Medulla oblongata (tissue), 1 donor: Measurements from ENCODE around the gene CCDC24.

Experiments
- DNase-seq: peaks from one replicate; pipeline ENCODE4 v3.0.0-alpha.2; 2015; ENCODE audit errors: extremely low spot score

Gene CCDC24

DNA sequence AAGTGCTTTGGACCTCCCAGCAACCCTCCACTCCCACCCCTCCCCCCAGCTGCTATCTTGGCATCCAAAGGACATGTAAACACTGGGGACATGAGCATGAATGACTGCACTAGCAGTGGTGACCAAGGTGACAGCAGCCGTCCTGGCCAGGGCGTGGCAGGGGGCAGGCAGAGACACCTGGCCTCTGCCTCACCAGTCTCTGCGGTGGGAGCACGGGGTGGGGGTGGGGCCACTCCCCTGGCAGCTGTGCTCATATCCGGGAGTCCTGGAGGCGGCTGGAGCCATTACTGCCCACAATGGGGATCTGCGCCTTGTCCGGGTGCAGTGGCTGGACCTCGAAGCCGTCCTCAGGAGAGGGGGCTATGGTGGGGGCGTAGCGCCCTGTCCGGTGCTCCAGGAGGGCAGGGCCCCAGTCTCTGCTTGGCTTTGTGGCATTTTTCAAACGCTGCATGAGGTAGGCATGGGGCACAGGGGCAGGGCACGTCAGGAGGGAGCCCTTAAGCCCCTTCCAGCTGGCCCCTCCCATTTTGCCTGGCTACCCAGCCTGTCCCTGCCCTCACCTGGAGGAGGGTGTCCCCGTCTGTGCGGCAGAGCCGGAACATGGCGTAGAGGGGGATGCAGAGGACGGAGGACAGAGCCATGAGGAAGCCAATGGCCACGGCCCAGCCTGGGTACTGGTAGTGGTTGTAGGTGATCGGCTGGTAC is 6.0 kb downstream of the CCDC24 start:
- DNase-seq = no peak

DNA sequence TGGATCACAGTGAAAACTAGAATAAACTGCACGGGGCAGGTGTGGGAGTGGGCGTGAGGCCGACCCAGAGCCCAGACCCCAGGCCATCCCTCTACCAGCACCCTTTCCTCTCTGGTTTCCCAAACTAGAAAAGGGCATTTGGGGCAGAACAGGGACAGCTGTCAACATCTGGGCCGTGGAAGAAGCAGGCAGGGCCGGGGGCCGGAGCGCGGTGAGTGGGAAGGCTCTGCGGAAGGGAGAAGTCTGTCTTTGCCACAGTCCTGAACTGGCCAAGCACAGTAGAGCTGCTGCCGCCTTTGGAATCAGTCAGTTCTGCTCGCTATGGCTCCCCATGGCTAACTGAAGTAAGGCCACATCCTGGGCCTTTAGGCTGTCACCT is 6.6 kb downstream of the CCDC24 start:
- DNase-seq = no peak

DNA sequence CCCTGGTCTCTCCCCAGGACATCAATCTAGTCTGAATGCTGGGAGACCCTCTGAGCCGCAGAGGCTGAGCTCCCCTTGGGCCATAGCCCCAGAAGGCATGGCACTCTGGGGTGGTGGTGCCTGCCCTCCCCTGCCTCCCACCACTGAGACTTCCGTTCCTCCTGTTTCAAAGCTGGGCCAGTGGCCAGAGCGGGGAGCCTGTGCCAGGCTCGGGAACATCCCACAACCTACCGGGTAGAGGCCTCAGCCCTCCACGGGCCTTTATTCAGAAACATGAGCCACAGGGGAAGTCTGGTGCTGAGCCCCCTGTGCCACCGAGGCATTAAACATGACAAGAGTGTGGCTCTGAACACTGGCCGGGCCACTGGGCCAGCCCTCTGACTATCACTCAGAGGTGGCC is 8.1 kb downstream of the CCDC24 start:
- peak; percentile 60 for DNase-seq

DNA sequence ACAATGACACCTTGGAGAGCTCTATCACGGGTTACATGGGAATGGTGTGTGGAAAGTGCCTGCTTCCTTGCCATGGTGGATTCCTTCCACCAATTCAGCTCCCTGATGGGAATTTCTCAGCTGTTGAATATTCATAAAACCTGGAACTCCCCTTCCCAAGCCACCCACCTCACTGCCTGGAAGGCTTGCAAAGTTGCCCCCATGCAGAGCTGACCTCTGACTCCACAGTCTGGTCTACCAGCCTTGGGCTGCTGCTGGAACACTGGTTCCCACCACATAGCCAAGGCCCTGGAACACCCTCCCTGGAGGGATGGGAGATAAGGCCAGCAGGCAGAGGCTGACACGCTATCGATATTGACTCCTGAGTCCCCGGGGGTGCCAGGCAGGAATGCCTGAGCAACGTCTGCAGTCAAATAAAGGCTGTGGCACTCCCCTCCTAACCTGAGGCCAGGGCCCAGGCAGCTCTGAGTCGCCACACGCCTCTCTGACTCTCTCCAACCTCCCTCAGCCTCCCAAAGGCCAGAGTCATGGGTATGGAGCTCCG is 8.8 kb downstream of the CCDC24 start:
- no peak for DNase-seq

DNA sequence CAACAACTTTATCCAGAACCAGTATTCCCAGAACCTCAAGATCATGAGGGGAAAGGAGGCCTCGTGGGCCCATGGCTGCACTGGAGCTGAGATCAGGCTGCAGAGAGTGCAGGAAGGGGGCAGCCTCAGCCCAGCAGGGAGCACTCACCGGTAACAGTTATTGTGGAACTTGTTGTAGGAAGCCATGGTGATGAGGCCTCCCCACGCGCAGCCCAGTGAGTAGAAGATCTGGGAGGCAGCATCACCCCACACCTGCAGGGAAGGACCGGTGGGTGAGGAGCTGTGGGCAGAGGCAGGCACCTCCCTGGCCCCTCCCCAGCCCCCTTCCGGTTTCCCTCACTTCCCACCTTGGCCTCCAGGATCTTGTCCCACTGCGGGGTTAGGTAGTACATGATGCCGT is 10.8 kb downstream of the CCDC24 start:
- DNase-seq = no peak

DNA sequence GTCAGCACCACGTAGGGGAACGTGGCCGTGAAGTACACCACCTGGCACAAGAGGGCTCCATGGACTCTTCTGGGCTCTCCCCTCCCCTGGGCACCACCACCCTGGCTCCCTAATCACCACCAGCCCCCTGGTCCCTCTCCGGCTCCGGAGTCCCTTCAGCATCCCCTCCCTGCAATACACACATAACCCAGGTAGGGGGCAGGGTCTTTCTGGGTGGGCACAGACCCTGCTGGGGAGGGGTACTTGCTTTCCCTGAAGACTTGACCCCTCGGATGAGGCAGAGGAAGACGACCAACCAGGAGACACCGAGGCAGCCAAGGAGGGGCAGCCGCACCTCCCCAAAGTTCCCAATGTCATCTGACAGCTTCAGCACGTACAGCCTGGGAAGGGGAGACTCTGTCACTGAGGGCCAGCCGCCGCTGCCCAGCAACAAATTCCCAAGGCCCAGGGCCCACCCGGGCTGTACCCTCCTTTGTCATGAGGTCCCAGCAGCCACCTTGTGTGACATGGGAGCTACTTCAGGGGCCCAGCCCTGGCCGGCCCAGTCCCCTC is 11.3 kb downstream of the CCDC24 start:
- DNase-seq = no peak

DNA sequence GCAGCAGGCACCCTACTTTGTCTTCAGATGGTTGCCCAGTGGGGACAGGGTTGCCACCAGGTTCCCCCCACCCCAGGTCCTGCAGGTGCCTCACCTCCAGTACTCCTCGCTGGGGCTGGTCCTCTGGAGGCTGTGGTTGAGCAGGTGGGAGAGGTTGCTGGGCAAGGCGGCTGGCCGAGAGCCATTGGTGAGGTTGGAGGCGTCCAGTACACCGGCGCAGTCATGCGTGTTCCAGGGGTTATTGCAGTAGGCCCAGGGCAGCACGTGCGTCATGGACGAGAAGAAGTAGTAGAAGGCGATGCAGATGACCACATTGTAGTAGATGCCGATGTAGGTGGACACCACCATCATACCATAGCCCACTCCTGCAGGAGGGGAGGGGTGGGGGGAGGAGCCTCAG is 16.9 kb downstream of the CCDC24 start:
- DNase-seq = no peak

DNA sequence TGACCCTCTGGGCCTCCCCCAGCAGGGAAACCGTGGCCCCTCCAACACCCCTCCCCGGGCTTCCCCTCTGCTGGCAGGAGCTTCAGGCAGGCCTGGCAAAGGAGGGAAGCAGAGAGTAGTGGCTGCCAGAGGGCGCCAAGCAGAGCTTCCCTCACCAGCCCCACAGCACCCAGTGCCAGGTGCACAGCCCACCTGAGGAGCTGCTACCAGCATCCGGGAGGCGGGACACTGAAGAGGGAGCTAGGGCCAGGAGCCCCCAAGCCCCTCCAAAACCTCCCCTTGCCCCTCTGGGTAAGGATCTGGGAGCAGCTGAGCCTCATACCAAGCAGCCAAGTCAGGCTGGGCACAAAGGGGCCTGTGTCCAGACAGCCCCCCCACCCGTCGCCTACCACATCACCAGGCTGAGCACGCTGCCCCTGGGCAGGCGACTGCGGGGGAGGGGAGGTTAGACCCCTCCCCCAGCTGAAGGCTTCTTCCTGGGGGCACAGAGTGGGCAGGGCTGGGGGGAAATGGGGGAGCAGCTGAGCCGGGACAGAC is 19.6 kb downstream of the CCDC24 start:
- DNase-seq = peak; percentile 92

DNA sequence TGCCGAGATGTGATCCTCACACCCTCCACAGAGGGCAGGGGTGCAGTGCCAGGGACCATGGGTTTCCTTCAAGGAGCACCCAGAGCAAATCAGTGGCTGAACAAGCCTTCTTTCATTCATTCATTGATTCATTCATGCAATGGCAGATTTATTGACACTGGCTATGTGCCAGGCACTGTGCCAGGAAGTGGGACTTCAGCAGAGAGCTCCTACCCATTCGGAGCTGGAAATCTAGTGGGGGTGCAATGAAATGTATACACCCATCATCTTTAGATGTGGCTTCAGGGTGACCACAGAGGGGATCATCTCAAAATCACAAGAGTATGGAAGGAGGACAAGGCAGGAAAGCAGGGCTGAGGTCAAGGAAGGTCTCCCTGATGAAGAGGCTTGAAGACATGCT is 21.0 kb downstream of the CCDC24 start:
- DNase-seq = peak; percentile 55

DNA sequence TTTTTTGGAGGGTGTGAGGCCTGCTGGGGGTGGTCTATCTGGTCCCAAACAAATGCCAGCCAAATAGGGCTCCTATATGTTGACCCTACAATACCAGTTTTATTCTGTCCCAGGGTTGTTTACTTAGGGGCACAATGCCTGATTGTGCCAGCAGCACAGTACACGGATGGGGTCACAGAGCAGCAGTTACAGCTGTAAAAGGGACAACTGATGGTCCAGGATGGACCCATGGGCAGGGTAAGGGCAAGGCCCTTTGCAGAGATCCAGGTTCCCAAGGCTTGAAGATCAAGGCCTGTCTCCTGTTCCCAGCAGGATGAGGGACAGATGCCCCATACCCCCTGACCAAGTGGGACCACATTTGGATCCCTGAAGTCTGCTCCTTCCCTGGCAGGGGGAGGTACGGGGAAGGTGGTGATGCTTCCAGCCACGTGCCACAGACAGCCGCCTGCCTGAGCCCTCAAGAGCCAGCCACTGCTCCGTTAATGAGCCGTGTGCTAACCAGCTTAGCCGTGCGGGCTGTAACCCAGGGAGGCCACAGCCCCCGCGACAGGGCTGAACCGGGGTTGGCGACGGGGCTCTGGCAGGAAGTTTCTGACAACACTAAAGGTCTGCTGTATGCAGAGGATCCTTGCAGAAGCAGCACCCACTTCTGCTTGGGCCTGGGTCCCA is 21.7 kb downstream of the CCDC24 start:
- peak; percentile 71 for DNase-seq

DNA sequence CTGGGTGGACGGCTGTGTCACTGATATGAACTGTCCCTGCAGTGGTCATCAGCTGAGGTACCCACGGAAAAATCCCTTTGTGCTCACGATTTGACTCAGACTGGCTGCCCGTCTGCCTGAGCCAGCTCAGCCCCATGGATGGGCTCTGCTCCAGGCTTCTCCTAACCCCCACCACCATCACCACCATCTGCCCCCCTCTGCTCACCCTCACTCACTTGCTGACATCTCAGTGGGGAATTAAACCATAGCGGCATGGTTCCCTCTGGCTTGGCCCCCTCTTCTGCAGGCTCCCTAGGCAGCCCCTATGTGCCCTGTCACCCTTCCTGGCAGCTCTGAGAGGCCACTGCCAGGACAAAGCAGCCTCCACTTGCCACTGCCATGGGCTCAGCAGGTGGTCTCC is 22.6 kb downstream of the CCDC24 start:
- peak; percentile 44 for DNase-seq

DNA sequence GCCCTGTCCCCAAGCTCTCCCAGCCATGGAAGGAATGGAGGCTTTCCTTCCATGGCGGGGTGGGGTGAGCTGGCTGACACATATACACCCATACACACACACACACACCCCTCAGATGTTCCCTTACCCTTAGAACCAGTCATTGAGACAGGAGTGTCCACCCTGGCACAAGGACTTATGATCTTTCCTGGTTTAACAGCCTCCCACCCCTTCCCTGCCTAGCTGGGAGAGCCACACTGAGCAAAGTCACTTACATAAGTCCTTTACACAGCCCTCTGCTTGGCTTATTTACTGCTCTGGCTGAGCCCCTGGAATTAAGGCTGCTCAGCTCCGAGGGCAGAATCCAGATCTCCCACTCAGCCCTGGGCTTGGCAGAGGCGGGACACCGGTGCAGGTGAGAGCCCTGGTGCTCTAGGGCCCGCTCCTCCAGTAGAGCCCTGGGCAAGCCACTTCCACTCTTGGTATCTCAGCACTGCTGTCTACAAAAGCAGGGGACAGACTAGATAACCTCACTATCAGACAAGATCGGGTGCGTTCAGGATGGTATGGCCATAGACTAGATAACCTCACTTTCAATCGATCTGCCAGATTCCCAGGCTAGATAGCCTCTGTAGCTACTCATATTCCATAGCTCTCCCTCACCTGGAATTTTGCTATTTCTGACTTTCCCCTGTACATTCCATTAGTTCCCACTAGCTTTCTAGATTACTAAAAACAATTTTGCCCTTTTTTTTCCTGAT is 23.1 kb downstream of the CCDC24 start:
- peak; percentile 59 for DNase-seq

DNA sequence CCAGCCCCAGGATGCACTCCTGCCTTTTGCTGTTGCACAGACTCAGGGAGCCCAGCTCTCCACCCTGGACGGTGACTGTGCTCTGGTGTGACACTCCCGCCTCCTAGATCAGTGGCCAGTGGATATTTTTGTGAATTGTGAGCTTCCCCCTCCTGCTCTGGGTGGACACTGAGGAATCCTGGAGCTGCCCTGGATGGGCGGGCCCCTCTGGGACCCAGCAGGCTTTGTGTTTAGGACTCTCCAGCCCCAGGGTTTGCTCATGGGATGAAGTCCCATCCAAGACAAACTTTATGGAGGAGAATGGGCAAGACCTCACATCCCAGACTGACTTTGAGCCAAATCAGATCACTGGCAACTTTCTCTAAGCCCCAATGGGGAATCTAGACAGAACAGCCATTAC is 23.8 kb downstream of the CCDC24 start:
- peak; percentile 60 for DNase-seq

DNA sequence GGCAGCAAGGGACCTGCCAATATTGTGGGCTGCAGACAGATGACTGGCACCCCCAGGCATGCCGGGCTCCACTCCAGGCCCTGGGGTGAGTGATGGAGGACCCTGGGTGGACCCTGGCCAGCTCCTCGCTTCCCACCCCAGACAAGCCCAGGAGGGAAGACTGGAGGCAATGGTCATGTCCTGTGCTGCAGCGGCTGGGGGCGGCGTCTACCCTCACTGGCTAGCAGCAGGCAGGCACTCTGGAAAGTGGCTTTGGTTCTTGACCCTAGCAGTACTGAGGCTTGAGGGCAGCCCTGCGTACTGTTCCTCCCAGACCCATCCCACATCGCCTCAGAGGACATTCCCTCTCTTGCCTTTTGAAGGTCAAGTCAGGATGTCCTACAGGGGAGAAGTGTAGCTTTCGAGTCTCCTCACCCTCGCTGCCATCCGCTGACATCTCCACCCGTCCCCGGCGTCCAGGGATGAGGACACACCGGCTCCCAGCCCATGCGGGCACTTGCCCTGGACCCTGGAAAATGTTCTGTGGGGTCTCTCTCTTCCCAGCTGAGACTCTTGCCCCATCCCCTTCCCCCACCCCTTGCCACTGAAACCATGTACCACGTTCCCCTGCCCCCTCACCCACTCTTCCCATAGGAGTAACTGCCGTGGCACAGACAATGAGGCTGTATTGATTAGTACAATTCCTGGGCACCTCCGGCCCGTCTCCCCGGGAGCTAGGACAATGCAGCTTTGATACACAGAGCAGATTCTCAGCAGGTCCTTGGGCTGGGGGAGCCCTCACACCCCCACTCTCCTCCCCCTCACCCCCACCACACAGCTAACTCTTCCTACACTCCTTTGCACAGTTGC is 24.9 kb downstream of the CCDC24 start:
- peak; percentile 53 for DNase-seq

DNA sequence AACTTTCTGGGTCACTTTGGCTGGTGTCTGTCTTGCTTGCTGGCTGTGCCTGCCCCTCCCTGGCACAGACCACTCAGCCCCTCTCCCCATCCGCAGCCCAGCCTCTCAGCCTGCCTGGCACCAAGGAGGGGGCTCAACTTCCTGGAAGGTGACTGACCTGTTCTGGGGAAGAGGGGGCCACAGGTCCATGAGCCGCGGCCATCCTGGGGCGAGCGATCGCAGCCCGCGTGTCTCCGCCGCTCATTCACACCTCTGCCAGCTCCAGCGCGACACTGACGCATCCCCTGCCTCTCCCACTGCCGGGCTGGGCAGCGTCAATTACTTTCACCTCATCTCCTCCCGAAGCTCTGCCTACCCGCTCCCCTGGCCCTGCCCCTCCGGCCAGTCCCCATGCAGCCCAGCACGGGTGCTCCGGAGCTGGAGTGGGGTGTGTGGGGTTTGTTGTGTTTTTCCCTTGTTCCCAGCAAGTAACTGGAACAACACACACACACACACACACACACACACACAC is 25.5 kb downstream of the CCDC24 start:
- peak; percentile 66 for DNase-seq

DNA sequence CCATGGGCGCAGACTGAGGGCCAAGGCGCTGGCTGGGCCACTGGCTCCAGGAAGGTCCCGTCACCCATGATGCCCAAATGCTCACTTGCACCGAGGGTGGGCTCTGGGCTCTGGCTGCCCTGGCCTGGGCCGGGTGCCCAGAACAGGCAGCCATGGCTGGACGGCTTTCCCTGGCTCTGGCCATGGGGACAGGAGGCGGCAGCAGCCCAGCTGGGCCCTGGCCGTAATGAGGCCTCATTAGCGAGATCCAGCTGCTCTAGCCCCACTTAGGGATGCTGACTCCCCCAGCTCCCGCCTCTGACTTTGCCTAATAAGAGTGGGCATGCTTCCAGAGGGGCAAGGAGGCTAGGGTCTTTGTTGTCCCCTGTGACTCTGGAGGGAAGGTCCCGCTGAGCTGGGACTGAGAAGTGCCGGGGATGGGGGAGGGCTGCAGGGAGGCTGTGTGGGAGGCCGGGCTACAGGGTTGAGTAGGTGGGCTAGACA is 28.1 kb downstream of the CCDC24 start:
- DNase-seq = peak; percentile 79

DNA sequence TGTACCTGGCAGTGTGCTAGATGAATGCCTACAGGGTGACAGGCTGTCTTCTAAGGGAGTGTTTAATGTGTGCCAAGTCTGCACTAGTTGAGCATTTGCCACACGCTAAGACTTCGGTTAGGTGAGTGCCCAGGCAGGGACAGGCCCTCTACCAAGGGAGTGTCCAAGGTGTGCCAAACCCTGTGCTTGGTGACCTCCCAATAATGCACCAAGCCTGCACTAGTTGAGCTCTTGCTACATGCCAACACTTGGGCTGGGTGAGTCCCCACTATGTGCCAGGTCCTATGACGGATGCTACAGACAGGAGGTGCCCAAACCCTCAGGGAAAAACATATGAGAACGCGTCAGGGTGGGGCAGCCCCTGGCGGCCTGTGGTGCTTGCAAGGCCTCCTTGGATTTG is 29.1 kb downstream of the CCDC24 start:
- no peak for DNase-seq

DNA sequence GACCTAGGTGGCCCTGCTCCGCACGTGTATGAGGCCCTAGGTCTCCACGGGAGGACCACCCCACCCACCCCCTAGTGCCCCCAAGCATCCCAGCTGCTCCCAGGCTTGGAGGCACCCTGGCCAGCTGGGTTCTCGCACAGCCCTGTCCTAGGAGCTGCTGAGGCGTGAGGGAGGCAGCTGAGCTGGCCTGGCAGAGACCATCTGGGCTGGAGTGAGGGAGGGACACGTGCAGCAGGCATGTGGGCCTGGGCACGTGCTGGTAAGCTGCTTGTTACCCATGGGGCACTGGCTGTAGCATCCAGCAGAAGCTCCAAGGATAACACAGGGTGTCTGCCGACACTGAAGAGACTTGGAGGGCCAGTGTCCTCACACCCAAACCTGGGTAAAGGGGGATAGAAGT is 29.8 kb downstream of the CCDC24 start:
- DNase-seq = peak; percentile 22

DNA sequence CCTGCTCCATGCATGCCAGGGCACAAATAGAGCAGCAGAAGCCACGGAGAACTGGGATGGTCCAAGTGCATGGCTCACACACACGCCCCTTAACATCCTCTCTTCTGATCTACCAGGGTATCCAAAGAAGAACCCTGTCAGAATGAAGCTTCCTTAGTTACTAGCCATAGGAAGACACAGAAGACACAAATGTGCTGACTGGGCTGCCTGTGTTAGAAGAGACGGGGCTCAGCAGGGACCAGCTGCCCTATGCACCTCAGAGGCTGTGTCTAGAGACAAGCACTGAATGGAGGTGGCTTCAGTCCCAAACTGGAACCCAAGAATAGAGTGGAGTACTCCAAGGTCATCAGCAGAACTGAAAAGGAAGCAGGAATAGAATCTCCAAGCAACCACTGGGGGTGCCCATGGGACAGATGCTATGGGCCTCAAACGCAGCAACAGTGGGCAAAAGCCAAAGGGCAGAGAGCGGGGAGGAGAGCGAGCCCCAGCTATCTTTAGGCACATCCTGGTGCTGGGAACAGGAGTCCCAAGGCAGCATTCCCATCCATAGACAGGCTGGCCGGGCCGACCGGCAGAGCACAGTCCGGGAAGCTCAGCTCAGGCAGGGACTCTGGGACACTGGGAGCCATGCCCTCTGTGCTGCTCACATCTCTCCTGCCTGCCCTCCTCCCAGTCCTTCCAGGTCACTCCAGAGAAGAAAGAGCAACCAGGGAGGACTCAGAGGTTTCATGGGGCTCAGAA is 30.4 kb downstream of the CCDC24 start:
- no peak for DNase-seq
